NCI-H748 (cell line): Measurements from ENCODE around the gene SLC39A3.
A peak's percentile ranks its signal among the peaks of the same experiment; 100 is the strongest.

Experiments
- DNase-seq: peaks from one replicate; lab custom pipeline; 2025; ENCODE audit not compliant: unreplicated experiment; lab: John Stamatoyannopoulos, UW

Gene SLC39A3

DNA sequence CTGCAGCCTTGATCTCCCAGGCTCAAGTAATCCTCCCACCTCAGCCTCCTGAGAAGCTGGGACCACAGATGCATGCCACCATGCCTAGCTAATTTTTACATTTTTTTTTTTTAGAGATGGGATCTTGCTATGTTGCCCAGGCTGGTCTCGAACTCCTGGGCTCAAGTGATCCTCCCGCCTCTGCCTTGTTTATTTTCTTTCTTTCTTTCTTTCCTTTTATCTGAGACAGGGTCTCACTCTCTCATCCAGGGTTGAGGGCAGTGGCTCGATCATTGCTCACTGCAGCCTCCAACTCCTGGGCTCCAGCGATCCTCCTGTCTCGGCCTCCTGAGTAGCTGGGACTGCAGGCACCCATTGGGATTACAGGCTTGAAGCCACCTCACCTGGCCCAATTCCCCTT lies 33.6 kb downstream of the SLC39A3 start:
- no peak for DNase-seq

- DNase-seq = no peak
Observed at GRCh38 chr19:2703691-2704216, 36.1 kb downstream of the SLC39A3 start.

DNA sequence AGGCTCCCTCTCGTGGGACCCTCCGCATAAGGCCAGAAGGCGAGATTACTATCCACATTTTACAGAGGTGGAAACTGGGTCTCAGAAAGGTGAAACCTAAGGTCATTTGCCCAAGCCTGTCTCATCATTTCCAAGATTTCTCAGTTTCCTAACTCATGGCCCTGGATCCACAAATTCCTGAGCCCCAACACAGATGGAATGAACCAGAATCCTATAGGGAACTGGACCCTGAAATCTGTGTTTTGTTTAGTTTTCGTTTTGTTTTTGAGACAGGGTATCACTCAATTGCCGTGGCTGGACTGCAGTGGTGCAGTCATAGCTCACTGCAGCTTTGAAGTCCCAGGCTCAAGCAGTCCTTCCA lies 36.8 kb downstream of the SLC39A3 start:
- DNase-seq = no peak

DNA sequence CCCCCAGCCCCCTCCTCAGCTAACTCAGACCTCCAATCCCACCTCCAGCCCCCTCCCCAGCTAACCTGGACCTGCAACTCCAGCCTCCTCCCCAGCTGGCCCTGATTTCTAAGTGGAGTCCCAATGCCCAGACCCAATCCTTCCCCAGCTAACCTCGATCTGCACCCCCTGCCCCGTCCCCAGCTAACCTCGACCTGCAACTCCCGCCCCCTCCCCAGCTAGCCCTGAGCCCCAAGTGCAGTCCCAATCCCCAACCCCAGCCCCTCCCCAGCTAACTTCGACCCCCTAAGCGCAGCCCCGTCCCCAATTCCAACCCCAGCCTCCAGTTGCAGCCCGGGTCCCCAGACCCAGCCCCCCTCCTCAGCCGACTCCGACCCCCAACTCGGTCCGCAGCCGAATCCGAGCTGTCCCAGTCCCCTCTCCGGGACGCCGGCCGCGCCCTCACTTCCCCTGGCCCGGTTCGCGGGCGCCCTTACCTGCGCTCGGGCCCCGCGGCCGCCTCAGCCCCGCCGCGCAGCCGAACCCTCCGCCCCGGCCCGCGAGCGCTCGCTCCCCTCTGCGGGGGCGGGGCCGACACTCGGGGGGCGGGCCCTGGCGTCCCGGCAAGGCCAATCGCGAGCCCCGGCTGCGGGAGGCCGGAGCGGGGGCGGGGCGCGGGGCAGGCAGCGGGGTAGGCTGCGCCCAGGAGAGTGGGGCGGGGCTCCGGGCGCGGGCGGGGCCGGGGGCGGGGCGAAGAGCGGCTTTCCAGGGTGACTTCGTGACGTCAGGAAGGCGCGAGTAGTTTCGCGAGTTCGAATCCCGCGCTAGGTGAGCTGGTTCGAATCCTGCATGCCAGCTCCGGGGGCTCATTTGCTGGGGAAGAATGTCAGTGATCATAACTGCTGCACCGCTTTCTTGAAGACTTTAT lies 37.4 kb downstream of the SLC39A3 start, which contains the start of gene GNG7:
TSS of gene GNG7 (minus strand) at position 525 of the 907 bp plus-strand sequence. CDS start 182,006 bp downstream, outside the sequence.
- DNase-seq = peak; percentile 83

GRCh38 chr19:2701361-2702169 lies 38.3 kb downstream of the SLC39A3 start:
- no peak for DNase-seq

DNA sequence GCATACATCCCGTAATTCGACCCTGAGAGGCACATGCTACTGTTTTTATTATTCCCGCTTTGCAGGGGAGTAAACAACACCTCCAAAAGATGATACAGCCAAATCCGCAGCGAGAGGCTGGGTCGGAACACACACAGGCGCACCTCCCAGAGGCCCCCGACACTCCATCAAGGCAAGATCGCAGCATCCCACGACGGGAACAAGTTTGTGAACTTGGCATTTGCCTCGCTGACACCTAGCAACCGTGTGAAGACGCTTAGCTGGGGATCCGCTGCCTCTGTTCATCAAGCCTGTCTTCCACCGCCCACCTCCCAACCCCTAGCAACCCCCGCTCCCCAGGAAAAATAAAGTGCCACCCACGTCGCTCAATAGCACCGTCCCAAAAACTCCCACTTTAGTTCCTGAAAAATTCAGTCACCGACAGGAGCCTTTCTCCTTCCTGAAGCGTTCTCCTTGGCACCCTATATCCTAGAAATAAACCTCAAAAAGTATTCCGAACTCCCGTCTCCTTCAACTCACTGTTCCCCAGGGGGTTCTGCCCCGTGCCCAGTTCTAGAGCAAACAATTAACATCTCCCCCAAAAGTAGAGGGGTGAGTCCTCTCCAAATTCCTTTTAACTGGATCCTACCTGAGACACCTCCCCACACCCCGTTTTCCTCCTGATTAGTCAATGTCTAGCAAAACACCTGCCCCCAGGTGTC lies 39.0 kb downstream of the SLC39A3 start:
- DNase-seq = no peak

DNA sequence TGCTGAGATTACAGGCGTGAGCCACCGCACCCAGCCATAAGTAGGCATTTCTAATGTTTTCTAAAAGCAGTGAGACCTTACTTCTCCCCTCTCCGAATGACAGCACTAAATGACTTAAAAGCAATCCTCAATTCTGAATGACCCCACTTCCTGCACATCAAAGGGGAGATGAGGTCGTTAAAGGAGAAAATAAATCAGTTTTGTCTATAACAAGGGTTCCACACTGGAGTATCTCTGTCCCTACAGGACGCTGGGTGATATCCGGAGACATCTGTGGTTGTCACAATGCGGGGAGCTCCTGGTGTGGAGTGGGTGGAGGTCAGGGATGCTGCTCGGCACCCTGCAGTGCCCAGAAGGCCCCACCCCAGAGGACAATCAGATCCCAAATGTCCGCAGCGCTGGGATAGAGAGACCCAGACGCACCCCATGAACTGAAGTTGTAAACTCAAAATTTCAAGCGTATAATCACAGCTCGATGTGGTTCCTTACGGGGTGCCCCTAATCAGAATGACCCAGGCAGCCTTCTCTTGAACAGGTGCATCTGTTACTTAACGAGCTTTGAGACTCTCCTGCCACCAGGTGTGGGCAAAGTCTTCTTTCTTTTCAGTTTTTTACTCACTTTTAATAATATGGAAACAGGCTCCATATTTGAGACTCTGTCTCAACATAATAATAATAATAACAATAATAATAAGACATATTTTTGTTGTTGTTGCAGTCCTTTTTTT lies 40.2 kb downstream of the SLC39A3 start:
- DNase-seq = no peak

GRCh38 chr19:2694196-2694595 lies 45.6 kb downstream of the SLC39A3 start:
- no peak for DNase-seq

- DNase-seq = no peak
Observed at GRCh38 chr19:2693492-2694160, 46.2 kb downstream of the SLC39A3 start.

- DNase-seq = no peak
Observed at GRCh38 chr19:2691951-2692350, 47.9 kb downstream of the SLC39A3 start.

- DNase-seq = no peak
Observed at GRCh38 chr19:2690856-2691255, 49.0 kb downstream of the SLC39A3 start.

- no peak for DNase-seq
Observed at GRCh38 chr19:2686360-2686759, 53.5 kb downstream of the SLC39A3 start.

GRCh38 chr19:2685204-2685704 lies 54.6 kb downstream of the SLC39A3 start:
- no peak for DNase-seq

DNA sequence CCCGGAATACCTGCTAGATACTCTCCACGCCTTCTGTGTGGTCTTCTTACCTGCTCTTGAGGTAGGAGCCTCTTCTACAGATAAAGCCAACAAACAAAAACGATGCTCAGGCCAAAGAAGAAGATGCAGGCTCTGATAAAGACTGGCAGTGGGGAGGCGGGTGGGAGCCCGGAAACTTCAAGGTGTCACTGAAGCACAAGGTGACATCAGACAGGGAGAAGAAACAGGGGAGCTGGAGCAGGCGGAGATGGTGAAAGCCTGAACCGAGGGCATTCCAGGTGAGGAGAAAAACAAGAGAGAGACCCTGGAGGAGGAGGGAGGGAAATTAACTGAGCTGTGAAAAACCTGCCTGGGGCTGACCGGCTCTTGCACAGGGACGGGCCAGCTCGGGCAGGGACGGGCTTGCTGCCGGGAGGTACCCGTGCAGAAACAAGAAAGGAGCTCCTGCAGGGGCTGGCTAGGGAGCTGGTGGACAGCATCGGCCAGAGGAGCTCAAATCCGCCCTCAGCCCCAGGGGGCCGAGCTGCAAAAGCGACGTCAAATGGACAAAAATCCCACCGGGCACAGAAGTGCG lies 56.3 kb downstream of the SLC39A3 start:
- no peak for DNase-seq
